ENCODE measurements around the gene STX16. TPM values are rescaled to one million over a fixed set of nuclear protein-coding genes. Genes with fewer than 3 reads are reported as not detected.

The STX16 gene
- total RNA-seq, 1 donor: 26.5 TPM

DNA sequence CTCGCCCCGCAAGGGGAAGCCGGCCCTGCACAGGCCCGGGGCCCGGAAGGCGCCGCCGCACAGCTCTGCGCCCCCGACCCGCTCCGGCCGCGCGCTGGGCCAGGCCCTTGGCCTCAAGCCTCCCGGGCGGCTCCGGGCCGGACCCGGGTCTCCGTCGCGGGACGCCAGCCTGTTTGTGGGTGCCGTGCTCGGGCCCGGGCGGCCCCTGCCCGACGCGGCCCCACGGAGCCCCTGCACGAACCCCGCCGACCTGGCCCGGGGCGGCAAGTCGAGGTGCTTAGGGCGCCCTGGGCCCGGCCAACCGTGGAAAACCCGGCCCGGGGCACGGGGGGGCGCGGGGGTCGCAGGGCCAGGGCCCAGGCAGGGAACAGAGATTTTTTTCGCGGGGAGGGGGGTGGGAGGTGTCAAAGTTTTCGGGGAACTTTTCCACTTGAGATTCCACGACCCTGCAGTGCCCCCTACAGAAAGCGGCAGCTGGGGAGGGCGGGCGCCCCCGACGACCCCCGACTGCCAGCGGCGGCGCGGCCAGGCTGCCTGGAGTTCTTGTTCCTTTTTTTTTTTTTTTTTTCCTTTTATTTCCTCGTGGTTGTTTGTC lies 805 bp upstream of the STX16 start:
- peak; percentile 30 for DNase-seq (ENCODE audit: low read depth)
- H3K4me3 ChIP-seq (ENCODE audit: low read depth, low read length): peak overlapping the region; percentile 97
- TF ChIP-seq, protein P1, sequence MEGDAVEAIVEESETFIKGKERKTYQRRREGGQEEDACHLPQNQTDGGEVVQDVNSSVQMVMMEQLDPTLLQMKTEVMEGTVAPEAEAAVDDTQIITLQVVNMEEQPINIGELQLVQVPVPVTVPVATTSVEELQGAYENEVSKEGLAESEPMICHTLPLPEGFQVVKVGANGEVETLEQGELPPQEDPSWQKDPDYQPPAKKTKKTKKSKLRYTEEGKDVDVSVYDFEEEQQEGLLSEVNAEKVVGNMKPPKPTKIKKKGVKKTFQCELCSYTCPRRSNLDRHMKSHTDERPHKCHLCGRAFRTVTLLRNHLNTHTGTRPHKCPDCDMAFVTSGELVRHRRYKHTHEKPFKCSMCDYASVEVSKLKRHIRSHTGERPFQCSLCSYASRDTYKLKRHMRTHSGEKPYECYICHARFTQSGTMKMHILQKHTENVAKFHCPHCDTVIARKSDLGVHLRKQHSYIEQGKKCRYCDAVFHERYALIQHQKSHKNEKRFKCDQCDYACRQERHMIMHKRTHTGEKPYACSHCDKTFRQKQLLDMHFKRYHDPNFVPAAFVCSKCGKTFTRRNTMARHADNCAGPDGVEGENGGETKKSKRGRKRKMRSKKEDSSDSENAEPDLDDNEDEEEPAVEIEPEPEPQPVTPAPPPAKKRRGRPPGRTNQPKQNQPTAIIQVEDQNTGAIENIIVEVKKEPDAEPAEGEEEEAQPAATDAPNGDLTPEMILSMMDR (IDR thresholded peaks at IDR 0.05; ENCODE audit: insufficient read depth, low read length): no peak

DNA sequence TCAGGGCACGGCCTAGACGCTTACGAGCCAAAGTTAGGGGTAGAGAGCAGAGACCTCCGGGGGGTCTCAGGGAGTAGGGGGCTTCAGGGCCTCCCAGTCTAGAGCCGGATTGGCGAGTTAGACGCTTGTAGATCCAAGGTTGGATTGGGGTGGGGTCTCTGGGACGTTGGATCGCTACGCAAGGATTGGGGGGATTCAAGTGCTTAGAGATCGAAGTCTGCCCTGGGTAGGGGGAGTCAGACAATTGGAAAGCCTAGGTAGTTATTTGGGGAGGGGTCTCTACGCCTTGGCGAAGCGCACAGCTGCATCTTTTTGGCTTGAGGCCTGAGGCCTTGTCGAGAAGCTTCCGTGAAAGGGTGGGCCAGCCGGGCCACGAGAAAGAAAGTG lies 469 bp downstream of the STX16 start:
- TF ChIP-seq, protein P1 (IDR thresholded peaks at IDR 0.05; ENCODE audit: insufficient read depth, low read length): no peak
- no peak for DNase-seq (ENCODE audit: low read depth)
- H3K4me3 ChIP-seq (ENCODE audit: low read depth, low read length): peak overlapping the region; percentile 97

DNA sequence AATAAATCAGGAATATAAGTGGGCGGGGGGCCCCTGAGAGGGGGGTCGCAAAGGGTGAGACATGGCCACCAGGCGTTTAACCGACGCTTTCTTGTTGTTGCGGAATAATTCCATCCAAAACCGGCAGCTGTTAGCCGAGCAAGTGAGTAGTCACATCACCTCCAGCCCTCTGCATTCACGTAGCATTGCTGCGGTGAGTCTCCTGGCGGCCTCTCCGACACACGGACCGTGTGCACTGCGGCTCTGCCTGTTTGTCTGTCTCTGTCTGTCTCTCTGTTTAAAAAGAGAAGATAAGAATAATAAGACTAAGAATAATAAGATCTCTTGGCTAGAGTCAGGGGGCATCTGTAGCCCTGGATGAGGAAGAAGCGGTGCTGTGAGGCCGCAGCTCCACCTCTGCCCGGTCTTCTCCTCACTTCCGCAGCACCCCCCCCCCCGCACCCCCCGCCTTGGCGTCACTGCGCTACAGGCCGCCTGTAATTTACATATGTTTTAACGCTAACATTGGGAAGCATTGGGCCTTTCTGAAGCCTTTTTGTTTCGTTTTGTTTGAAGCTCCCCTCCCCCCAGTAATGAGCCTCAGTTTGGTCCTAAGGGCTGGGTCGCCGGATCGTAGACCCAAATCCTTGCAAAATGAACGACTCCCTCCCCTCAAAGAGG lies 993 bp downstream of the STX16 start:
- H3K4me3 ChIP-seq (ENCODE audit: low read depth, low read length): peak overlapping the region; percentile 97
- TF ChIP-seq, protein P1 (IDR thresholded peaks at IDR 0.05; ENCODE audit: insufficient read depth, low read length): no peak
- DNase-seq (ENCODE audit: low read depth): peak; percentile 69

DNA sequence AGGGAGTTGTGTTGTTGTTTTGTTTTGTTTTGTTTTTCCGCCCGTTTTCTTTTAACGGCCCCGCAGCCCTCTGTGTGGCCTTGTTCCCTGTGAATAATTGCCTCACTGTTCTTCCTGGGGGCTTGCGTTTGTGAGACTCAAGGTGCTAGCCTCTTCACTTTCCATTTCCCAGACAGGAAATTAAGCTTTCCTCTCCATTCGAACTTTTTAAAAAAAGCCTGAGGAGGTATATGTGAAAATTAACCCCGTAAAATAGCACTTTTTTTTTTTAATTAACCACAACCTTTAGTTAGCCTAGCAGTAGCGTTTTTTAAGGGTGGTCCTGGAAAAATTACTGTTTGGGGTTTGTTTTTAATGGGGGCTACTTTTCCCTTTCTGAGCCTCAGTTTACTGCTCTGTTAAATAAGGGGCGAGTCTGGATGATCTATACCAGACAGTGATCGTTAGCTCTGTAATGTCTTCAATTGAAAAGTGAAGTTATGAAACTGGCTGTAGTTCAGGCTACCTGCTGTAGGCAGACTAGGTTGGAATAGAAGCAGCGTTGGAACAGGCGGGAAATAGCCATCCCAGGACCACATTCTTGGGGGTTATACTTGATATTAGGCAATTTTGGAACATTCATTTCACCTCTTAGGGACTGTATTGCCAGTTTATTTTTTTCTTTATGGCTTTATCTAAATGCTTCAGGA lies 1.7 kb downstream of the STX16 start:
- TF ChIP-seq, protein P1 (IDR thresholded peaks at IDR 0.05; ENCODE audit: insufficient read depth, low read length): no peak
- DNase-seq (ENCODE audit: low read depth): no peak
- peak overlapping the region; percentile 97 for H3K4me3 ChIP-seq (ENCODE audit: low read depth, low read length)

DNA sequence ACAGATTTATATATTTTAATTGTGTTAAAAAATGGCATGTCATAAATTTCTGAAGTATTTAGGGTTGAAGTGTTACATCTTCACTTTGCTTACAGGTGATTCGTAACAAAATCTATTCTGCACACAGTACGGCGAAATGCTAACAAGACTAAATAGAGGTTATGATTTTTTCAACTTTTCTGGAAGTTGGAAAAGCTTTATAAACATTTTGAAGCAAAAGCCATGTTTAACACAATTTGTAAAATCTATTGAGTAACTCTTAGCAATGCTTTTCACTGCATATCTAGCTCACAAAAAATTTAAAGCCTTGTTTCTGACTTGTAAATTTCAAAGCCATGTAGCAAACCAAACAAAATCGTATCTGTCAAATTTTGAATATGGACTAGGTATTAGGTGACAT lies 3.3 kb downstream of the STX16 start:
- DNase-seq (ENCODE audit: low read depth): no peak
- no peak overlapping the region for H3K4me3 ChIP-seq (ENCODE audit: low read depth, low read length)
- TF ChIP-seq, protein P1 (IDR thresholded peaks at IDR 0.05; ENCODE audit: insufficient read depth, low read length): no peak

DNA sequence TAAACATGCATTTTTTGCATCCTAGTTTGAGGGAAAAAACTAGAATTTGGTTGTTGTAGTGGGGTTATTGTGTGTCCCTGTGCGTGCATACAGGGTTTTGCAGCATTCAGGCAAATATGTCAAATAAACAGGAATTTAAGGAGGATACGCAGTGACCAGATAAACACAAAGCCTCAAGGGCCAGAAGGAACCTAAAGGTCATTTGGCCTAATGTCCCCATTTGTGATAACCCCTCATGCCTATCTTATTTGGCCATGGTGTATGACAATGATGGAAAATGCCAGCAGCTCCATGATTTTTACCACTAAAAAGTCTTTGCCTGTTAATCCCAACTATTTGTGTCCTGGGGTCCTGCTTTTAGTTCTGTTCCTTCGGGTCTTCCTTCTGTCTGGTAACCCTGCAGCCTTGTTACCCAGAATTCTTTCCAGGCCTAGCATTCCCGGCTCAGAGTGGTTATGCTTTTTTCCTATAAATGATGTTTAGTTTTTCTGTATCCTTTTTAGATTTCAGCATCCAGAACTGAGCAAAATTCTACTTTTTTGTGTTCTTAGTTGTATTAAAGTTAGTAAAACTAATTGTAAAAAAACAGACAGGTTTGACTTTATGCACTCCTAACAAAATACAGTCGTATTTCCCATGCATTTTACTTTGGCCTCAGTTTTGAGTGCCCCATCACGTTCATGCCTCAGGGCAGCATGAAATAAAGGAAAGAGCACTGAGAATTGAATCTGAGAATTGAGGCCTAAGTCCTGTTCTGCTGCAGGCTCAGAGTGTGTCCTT lies 4.4 kb downstream of the STX16 start:
- TF ChIP-seq, protein P1 (IDR thresholded peaks at IDR 0.05; ENCODE audit: insufficient read depth, low read length): no peak

More for the DNA sequence above, 4.4 kb downstream of the STX16 start:
- H3K4me3 ChIP-seq (ENCODE audit: low read depth, low read length): peak overlapping the region; percentile 15
- no peak for DNase-seq (ENCODE audit: low read depth)
